Fibroblast of upper back skin (primary cell): ENCODE data around the gene LEMD3.
A peak's percentile ranks its signal among the peaks of the same experiment; 100 is the strongest.

Experiments
- DNase-seq: peaks from one replicate; pipeline ENCODE4 v3.0.0-alpha.2; 2013

The LEMD3 gene

DNA sequence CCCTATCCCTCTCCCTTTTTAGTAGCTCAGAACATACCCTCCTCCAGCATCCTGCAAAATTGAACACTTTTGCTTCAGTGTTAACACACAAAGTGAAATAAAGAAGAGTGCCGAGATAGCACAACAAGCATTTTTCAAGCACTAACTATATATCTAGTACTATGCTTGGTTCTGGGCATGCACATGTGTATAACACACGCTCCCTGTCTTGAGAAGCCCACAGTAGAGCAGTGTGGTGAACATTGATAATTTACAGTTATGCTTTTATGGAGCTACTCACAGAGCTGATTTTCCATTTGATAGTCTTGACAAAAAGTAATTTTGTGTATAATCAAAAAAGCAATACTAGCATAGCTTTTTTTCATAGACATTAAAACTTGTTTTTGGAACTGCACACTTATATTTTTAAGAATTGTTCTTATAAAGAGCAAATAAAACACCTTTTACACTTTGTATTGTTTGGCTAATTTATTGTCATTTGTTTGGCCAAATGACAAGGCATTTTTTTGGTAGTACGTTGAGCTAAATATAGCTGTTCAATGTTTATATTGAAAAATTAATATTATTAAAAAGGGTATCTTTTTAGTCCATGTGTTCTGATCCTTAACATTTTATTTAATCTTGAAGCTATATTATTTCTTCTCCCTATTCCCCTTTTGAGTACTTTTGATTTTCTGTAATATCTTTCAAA, 39.7 kb downstream of the LEMD3 start:
- DNase-seq, result no peak

- no peak for DNase-seq
Observed at GRCh38 chr12:65209655-65210043, 40.3 kb downstream of the LEMD3 start.

DNA sequence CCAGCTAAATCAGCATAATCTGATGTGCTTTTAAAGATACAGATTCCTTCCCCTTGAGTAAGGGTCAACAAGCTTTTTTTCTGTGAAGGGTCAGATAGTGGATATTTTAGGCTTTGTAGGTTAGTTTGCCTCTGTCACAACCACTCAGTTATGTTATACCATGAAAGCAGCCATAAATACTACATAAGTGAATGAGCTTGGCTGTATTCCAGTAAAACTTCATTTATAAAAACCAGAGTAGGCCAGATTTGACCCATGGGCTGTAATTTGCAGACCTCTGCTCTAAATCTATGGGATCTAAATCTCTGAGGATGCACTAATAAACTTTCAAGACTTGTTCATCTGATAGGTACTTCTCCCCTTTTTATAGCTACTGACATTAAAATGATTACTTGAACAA, 47.7 kb downstream of the LEMD3 start:
- no peak for DNase-seq

GRCh38 chr12:65220761-65221160, 51.4 kb downstream of the LEMD3 start:
- DNase-seq, result no peak

DNA sequence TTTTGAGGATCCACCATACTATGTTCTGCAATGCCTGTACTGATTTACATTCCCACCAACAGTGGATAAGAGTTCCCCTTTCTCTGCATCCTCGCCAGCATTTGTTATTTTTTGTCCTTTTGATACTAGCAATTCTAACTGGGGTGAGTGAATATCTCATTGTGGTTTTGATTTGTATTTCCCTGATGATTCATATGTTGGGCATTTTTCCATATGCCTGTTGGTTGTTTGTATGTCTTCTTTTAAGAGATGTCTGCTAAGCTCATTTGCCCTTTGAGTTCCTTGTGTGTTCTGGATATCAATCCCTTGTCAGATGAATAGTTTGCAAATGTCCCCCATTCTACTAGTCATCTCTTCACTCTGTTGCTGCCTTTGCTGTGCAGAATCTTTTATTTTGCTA, 60.1 kb downstream of the LEMD3 start:
- peak; percentile 60 for DNase-seq

DNA sequence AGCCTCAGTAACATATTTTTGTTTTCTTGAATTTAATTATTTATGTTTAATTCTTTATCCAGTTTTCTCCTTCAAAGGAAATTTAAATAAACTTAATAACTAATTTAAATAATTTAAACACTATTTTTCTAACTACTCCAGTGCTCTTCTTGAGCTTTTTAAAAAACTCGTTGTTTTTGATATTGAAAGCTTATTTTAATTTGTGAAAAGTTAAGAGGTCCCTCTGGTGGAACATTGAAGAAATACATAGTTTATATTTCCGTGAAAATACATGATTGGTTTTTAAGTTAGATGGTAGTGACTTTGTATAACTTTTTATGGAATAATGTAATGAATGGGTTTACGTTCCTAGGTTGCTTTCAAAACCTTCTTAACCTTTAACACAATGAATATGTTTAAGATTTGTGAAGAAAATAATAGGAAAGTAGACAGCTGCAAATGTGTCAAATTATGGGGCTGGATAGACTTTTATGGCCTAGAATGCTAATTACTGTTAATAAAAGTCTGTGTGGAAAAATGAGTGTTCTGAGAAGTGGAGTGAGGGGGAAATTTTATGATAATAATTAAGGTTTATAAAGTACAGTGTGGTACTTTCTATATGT, 63.2 kb downstream of the LEMD3 start:
- peak; percentile 19 for DNase-seq

GRCh38 chr12:65237153-65237552, 67.8 kb downstream of the LEMD3 start:
- DNase-seq, result no peak

DNA sequence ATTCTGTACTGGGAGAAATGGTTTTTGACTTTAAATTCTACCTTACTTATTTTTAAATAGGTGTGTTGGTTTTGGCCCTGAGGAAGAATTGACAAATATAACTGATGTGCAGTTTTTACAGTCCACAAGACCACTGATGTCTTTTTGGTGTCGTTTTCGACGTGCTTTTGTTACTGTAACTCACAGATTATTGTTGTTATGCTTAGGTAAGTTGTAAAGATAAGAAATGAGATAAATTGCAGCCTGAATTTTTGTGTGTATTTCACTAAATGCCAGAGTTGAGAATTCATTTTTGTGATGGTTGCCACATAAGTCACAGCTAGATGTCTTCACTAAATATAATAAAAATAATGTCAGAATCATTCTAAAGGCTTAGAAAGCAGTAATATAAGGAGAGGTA, 69.2 kb downstream of the LEMD3 start:
- no peak for DNase-seq

- DNase-seq, result peak; percentile 11
Observed at GRCh38 chr12:65248656-65249633, 79.6 kb downstream of the LEMD3 start.

GRCh38 chr12:65252515-65252914, 83.1 kb downstream of the LEMD3 start:
- no peak for DNase-seq

DNA sequence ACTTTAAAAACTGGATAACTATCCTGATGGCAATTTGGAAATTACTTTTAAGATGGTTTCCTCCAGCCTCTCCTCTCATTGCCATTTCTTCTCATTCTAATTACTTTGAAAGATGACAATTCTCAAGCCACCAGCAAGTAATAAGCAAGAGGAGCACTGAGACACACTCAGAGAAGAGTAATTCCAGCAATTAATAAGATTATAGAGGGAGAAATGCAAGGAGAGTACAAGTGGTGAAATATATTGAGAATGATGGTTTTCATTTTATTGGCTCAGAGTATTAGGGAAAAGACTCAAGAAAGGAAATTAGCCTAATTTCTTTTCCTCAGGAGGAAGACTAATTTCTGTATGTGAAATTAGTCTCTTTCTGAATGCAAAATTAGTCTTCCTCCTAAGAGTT, 88.6 kb downstream of the LEMD3 start:
- no peak for DNase-seq

GRCh38 chr12:65259501-65259900, 90.1 kb downstream of the LEMD3 start:
- DNase-seq, result no peak

DNA sequence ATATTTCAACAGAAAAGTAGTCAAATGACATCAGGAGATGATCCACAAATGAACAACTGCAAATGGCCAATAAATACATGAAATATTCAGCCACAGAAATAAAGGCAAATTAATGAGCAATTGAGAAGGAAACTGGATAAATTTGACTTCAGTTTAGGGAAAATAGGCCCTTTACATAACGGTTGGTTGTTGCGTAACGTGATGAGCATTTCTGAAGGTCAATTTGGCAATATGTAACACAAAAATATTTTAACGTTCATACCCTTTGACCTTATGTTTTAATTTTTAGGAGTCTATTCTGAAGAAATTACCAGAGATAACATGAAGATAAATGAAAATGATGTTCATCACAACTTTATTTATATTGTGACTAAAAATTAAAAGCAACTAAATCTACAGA, 94.4 kb downstream of the LEMD3 start:
- no peak for DNase-seq

GRCh38 chr12:65266408-65266807, 97.0 kb downstream of the LEMD3 start:
- DNase-seq, result no peak

- peak; percentile 29 for DNase-seq
Observed at GRCh38 chr12:65269603-65270002, 100.2 kb downstream of the LEMD3 start.

DNA sequence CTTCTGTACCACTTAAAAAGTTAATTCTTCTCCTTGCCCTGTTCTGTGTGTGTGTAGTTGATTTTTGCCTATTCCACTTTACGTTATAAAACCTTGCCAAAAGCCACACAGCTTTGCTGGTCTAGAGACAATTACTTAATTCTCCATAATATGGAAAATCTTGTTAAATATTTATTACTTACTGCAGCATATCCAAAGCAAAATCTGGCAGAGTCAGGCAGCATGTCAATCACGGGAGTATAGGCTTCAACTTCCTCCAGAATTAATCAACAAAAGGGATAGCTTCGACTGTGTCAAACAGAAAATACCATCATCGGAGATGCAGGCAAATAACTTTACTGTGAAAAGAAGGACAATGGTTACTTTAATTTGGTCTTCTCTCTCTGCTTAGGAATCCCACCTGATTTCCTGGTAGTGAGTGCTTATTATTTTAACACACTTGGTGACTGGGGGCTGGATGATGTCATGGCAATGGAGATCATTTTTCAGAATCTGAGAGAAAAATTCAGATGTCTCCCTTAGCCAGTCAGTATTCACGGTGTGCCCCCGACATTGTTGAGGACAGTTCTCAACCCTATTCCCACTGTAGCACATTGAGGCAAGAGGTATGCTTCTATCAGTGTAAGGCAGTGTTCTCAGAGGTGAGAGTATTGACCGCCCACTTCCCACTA, 105.4 kb downstream of the LEMD3 start:
- DNase-seq, result no peak

DNA sequence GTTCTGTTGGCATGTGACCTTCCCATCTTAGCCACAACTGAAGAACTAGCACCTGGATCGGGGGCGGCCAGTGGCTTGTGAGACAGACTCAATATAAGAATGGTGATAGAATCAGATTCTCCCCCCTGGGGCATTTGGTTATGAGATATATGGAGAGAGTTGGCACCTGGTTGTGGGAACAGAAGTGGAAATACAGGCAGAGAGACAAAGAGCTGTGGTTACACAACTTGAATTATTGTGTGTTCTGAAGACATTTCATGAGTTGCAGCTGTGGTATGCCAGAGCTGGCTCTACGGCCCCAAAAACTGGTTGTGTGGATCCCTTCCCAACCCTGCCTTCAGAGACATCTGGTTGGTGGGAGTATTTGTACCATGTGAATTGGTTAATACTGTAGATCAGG, 106.2 kb downstream of the LEMD3 start:
- no peak for DNase-seq

- no peak for DNase-seq
Observed at GRCh38 chr12:65276916-65277530, 107.6 kb downstream of the LEMD3 start.

- no peak for DNase-seq
Observed at GRCh38 chr12:65277994-65278575, 108.7 kb downstream of the LEMD3 start.

DNA sequence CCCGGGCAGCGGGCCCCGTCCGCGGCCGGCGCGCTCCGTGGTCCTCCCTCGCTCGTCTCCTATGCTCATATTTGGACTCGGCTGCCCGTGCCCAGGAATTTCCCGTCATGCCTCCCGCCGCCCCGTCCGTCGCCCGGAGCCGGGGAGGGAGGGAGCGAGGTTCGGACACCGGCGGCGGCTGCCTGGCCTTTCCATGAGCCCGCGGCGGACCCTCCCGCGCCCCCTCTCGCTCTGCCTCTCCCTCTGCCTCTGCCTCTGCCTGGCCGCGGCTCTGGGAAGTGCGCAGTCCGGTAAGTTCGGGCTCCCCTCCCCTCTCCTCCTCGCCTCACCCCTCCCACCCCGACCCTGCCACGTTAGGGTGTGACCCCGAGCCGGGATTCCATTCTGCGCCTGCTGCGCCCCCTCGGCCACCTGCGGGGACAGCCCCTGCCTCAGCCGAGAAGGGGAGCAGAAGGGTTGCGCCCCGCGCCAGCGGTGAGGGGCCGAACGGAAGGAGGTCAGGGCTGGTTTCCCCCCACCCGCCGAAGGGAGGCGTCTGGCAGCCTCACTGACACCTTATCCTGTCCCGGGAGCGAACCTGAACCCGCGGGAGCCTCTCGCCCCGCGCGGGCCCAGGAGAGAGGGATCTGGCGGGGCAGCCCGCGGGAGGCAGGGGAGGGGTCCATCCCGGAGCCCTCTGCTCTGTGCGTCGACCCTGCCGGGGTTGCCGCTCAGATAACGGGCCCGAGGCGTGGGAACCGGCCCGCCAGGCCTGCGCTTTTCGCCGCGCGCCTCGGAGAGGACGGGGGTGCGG, 109.4 kb downstream of the LEMD3 start, which contains the start of gene MSRB3:
Gene MSRB3 (plus strand): TSS at position 108 of the 793 bp plus-strand sequence. CDS start 29,897 bp downstream, outside the sequence.
- DNase-seq, result peak; percentile 83
